Natural killer cell (primary cell): ENCODE results near the gene ENTPD7. TPM values are rescaled to one million over a fixed set of nuclear protein-coding genes. Genes with fewer than 3 reads are reported as not detected.

ENCODE experiments used
- ATAC-seq, 3 donors: fragments of 150-1000 bp in 2 of 3; fragments of 200-7000 bp in 1 of 3; cut with Tn5 transposase; 1 replicate in 1 of 3; 2 replicates in 2 of 3; pipeline ENCODE4 v1.10.0; 2021; ENCODE audit warnings: mild to moderate bottlenecking in 2 of 3, moderate library complexity in 2 of 3
- DNase-seq, 2 donors: peaks; one replicate each; pipeline versions ENCODE4 v3.0.0 to v3.0.0-alpha.2; 2013 to 2021; ENCODE audit warnings: mixed read lengths in 1 of 2
- H3K27ac ChIP-seq: one replicate; pipeline ENCODE4 v1.5.1; 2013; ENCODE audit warnings: mild to moderate bottlenecking, low read length
- H3K27me3 ChIP-seq: one replicate; pipeline ENCODE4 v1.6.1; 2013; ENCODE audit warnings: low read length; ENCODE audit not compliant: control insufficient read depth, insufficient read depth
- H3K36me3 ChIP-seq: one replicate; pipeline ENCODE4 v1.6.1; 2013; ENCODE audit warnings: low read length; ENCODE audit not compliant: control insufficient read depth, insufficient read depth
- H3K4me1 ChIP-seq: one replicate; pipeline ENCODE4 v1.6.1; 2013; ENCODE audit warnings: low read length; ENCODE audit not compliant: control insufficient read depth, insufficient read depth
- H3K4me3 ChIP-seq: one replicate; pipeline ENCODE4 v1.5.1; 2013; ENCODE audit warnings: low read length
- H3K9me3 ChIP-seq: one replicate; pipeline ENCODE4 v1.6.1; 2013; ENCODE audit warnings: low read length; ENCODE audit not compliant: control insufficient read depth, insufficient read depth
- H3K27ac Mint-ChIP-seq, 2 donors: one replicate each; pipeline ENCODE4 v1.8.0; 2022; ENCODE audit warnings: mild to moderate bottlenecking in 2 of 2, mixed read lengths in 2 of 2, moderate library complexity in 1 of 2
- H3K27me3 Mint-ChIP-seq, 2 donors: one replicate each; pipeline ENCODE4 v1.8.0; 2022; ENCODE audit warnings: low read depth in 2 of 2, mixed read lengths in 2 of 2
- H3K36me3 Mint-ChIP-seq: one replicate; pipeline ENCODE4 v1.8.0; 2022; ENCODE audit warnings: mixed read lengths
- H3K4me1 Mint-ChIP-seq, 2 donors: one replicate each; pipeline ENCODE4 v1.8.0; 2022; ENCODE audit warnings: mixed read lengths in 2 of 2
- H3K4me3 Mint-ChIP-seq: one replicate; pipeline ENCODE4 v1.8.0; 2022; ENCODE audit warnings: mild to moderate bottlenecking, moderate library complexity, mixed read lengths
- H3K9me3 Mint-ChIP-seq, 2 donors: one replicate each; pipeline ENCODE4 v1.8.0; 2022; ENCODE audit warnings: mixed read lengths in 2 of 2
- WGBS: methylation state at CpG from one replicate; pipeline ENCODE4 v1.1.7; 2013; ENCODE audit warnings: missing lambda C conversion rate; ENCODE audit not compliant: insufficient coverage; 5-methylcytosine and 5-hydroxymethylcytosine counted together
- intact Hi-C: fragments of 100-400 bp; cut with micrococcal nuclease; formaldehyde crosslinking; loops from one replicate; pipeline ENCODE4 v1.14.2; 2022
- total RNA-seq, 4 donors: library from RNA; stranded (reverse); fragments of 120-200 nt in 1 of 4; gene quantifications; one replicate each; pipeline versions ENCODE4 v1.2.3 to v1.2.4, GENCODE V29; 2013 to 2022
- TF ChIP-seq, protein P1 (sequence below): fragments of 200-600 bp; IDR thresholded peaks from one replicate; pipeline ENCODE4 v1.8.0; 2022; ENCODE audit warnings: antibody characterized with exemption

The ENTPD7 gene
- total RNA-seq, 3 donors from 2014 or later (not counting 1 experiment from before 2014, with no cell fraction given): 3.7 to 6.3 (median 5.6) TPM

DNA sequence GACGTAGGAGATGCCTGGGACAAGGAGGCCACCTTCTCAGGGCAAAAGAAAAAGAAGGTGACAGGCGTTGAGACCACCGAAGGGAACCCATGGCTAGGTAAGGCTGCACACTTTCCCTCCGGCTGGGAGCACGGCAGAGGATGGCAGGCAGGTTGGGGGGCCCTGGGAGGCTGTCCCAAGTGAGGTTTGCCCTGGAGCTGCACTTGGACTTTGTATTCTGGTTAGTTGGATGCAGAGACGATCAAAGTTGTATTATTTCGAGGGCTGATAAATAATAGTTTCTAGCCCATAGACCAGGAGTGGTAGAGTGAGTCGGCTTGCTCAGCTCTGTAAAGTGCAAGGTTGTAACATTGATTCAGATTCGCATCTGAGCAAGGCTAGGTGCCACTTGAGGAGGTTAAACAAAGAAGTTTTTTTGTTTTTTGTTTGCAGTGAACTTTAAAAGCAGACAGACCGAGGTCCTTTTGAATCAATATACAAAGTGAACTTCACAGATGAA, 608 bp downstream of the ENTPD7 start:
- intact Hi-C loops: loop anchor here (1.0 to 2.0 kb wide), 2 partner anchors 40 to 73 kb away; partner anchors contain the start of genes COX15, CUTC and SLC25A28
- no peaks in the 10 kb centered on the region for H3K9me3 Mint-ChIP-seq
- TF ChIP-seq, protein P1, sequence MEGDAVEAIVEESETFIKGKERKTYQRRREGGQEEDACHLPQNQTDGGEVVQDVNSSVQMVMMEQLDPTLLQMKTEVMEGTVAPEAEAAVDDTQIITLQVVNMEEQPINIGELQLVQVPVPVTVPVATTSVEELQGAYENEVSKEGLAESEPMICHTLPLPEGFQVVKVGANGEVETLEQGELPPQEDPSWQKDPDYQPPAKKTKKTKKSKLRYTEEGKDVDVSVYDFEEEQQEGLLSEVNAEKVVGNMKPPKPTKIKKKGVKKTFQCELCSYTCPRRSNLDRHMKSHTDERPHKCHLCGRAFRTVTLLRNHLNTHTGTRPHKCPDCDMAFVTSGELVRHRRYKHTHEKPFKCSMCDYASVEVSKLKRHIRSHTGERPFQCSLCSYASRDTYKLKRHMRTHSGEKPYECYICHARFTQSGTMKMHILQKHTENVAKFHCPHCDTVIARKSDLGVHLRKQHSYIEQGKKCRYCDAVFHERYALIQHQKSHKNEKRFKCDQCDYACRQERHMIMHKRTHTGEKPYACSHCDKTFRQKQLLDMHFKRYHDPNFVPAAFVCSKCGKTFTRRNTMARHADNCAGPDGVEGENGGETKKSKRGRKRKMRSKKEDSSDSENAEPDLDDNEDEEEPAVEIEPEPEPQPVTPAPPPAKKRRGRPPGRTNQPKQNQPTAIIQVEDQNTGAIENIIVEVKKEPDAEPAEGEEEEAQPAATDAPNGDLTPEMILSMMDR: no peak
- H3K27me3 Mint-ChIP-seq: peaks cover 11 to 12% of the 10 kb centered on the region in 2 donors
- Histone ChIP-seq H3K4me3 (peak overlapping the region; percentile 68), H3K36me3 (no peaks in the 10 kb centered on the region), H3K27me3 (no peaks in the 10 kb centered on the region), H3K4me1 (peaks cover 14% of the 10 kb centered on the region), H3K9me3 (no peaks in the 10 kb centered on the region), H3K27ac (peak overlapping the region; percentile 27)
- DNase-seq: peak in 1 of 2 donors; percentile 10
- H3K27ac Mint-ChIP-seq: peak overlapping the region; percentile 79 to 85
- no peak for ATAC-seq
- 18% methylated on average over 9 of the region's 10 CpGs for WGBS
- peak overlapping the region; percentile 96 for H3K4me3 Mint-ChIP-seq
- H3K4me1 Mint-ChIP-seq: peaks cover 22 to 24% of the 10 kb centered on the region in 2 donors
- H3K36me3 Mint-ChIP-seq: no peaks in the 10 kb centered on the region

DNA sequence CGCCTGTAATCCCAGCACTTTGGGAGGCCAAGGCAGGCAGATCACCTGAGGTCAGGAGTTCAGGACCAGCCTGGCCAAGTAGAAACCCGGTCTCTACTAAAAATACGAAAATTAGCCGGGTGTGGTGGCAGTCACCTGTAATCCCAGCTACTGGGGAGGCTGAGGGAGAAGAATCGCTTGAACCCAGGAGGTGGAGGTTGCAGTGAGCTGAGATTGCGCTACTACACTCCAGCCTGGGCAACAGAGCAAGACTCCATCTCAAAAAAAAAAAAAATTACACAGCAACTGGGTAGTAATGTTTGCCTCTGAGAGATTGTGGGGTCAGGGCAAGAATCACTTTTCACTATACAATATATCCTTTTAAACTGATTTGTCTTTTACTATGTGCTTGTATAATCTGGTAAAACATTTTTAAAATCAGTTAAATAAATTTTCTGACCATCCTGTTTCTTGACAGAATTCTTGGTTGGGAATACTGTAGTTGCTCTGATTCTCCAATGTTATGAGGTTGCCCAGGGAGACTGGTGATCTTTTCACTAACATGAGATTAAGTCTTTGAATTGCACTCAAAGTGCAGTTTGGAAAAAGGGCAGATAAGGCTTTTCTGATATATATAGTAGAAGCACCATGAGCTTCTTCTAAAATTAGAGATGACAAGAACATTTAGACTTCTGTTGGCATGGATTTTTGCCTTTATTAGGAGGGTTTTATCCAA, 1.5 kb downstream of the ENTPD7 start:
- DNase-seq (no peak), ATAC-seq (no peak)
- no peaks in the 10 kb centered on the region for H3K36me3 Mint-ChIP-seq
- Histone ChIP-seq H3K27ac (no peak overlapping the region), H3K9me3 (no peaks in the 10 kb centered on the region), H3K36me3 (peaks cover 2% of the 10 kb centered on the region), H3K27me3 (no peaks in the 10 kb centered on the region), H3K4me3 (no peak overlapping the region), H3K4me1 (peaks cover 14% of the 10 kb centered on the region)
- no peak overlapping the region for H3K27ac Mint-ChIP-seq
- H3K4me3 Mint-ChIP-seq: peak overlapping the region; percentile 19
- TF ChIP-seq, protein P1: no peak
- peaks cover 8 to 11% of the 10 kb centered on the region in 2 donors for H3K27me3 Mint-ChIP-seq
- intact Hi-C loops: no loop called here
- WGBS: over 99% methylated on average over 5 of the region's 6 CpGs
- no peaks in the 10 kb centered on the region for H3K9me3 Mint-ChIP-seq
- H3K4me1 Mint-ChIP-seq: peaks cover 22 to 24% of the 10 kb centered on the region in 2 donors

DNA sequence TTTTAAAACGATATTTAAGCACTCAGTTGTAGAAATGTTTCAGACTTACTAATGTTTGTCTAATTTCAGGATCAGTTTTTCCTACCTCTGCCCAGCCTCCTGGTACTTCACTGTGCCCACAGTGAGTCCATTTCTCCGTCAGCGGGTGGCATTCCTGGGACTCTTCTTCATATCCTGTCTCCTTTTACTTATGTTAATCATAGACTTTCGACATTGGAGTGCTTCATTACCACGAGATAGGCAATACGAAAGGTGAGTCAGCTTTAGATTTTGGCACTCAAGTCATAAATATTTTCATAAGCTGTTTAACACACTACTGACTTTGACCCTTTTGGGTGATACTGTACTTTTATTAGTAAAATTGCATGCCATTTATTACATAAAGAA, 2.1 kb downstream of the ENTPD7 start:
- H3K36me3 ChIP-seq: peaks cover 2% of the 10 kb centered on the region
- H3K9me3 ChIP-seq: no peaks in the 10 kb centered on the region
- H3K27me3 Mint-ChIP-seq: peaks cover 2 to 6% of the 10 kb centered on the region in 2 donors
- H3K4me1 ChIP-seq: peaks cover 14% of the 10 kb centered on the region
- 91% methylated on average over 6 of the region's 6 CpGs for WGBS
- ATAC-seq (no peak), DNase-seq (no peak)
- H3K27me3 ChIP-seq: no peaks in the 10 kb centered on the region
- peak overlapping the region; percentile 43 for H3K4me3 Mint-ChIP-seq
- TF ChIP-seq, protein P1: no peak
- intact Hi-C loops: no loop called here
- no peaks in the 10 kb centered on the region for H3K9me3 Mint-ChIP-seq
- no peaks in the 10 kb centered on the region for H3K36me3 Mint-ChIP-seq
- peaks cover 22 to 24% of the 10 kb centered on the region in 2 donors for H3K4me1 Mint-ChIP-seq
- no peak overlapping the region for H3K4me3 ChIP-seq
- no peak overlapping the region for H3K27ac Mint-ChIP-seq
- H3K27ac ChIP-seq: no peak overlapping the region
